Measurements from ENCODE around the gene AP3S1.
"Not testable (repeated sequence)": the region's sequence is repeated elsewhere in the genome, so short reads cannot be mapped to it uniquely, and the experiment has no call there.

AP3S1 gene

DNA sequence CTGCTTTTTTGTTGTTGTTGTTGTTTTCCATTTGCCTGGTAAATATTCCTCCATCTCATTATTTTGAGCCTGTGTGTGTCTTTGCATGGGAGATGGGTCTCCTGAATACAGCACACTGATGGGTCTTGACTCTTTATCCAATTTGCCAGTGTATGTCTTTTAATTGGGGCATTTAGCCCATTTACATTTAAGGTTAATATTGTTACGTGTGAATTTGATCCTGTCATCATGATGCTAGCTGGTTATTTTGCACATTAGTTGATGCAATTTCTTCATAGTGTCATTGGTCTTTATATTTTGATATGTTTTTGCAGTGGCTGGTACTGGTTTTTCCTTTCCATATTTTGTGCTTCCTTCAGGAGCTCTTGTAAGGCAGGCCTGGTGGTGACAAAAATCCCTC, 16.8 kb upstream of the AP3S1 start:
- not testable (repeated sequence) for DNase-seq (ENCODE audit: low read depth in 2 of 2)

DNA sequence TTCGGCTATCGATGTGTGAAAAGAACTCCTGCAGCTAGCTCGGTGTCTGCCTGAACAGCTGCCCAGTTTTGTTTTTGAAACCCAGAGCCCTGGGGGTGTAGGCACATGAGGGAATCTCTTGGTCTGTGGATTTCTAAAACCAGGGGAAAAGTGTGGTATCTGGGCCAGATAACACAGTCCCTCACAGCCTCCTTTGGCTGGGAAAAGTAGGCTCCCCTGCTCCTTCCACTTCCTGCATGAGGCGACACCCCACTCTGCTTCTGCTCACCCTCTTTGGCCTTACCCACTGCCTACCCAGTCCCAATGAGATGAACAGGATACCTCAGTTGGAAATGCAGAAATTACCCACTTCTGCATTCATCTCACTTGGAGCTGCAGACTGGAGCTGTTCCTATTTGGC, 15.8 kb upstream of the AP3S1 start:
- DNase-seq (ENCODE audit: low read depth in 2 of 2): no peak

DNA sequence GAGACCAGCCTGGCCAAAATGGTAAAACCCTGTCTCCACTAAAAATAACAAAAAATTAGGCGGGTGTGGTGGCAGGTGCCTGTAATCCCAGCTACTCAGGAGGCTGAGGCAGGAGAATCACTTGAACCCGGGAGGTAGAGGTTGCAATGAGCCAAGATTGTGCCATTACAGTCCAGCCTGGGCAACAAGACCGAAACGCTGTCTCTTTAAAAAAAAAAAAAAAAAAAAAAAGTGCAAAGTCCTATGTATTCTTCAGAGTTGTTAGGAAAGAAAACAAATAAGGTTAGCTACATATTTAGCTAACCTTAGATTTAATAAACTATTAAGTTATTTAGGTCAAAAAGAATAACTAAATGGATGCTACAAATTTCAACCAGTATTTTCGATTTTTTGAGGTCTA, 11.8 kb upstream of the AP3S1 start:
- DNase-seq (ENCODE audit: low read depth in 2 of 2): no peak

DNA sequence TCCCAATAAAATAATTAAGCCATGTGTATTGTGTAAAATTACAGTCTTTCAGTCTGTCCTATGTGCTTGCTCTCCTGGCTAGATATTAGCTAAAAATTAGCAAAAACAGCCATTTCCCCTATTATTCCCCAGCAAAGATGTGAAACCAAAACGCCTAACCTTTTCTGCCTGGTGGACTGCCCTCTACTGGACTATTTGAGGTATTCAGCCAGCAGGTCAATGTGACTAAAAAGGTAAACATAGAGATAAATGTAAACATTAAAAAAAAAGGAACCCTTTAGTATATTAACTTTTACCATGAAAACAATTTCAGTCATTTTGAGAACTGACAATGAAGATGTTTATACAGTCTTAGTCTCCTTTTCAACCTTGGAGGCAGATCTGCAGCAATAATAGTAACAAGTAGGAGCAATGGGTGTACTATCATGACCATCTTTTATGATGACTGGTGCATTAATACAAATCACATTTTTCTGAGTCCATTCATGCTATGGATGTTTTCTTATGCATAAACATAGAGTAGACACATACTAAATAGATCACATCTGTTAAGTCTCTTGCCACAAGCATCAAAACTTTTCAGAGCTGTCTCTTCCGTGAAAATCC, 10.5 kb upstream of the AP3S1 start:
- no peak for DNase-seq (ENCODE audit: low read depth in 2 of 2)

DNA sequence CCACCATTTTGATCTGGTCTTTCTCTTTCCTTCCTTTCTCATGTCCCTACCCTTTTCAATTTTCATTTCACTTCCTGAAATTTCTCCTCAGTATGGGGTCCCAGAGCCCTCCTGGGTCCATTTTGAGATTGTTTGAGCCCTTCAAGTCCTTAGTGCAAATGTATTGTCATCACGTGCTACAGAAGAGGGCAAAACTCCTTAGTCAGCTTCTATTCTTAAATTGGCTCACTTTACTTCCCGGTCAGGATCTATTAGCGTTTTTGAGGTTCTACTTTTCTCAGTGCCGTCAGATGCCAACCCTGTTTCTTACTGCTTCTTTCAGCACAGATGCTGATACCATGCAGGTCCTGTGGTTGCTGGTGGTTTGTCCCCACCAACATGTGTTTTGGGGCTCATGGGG, 6.3 kb upstream of the AP3S1 start:
- DNase-seq (ENCODE audit: low read depth in 2 of 2): no peak

DNA sequence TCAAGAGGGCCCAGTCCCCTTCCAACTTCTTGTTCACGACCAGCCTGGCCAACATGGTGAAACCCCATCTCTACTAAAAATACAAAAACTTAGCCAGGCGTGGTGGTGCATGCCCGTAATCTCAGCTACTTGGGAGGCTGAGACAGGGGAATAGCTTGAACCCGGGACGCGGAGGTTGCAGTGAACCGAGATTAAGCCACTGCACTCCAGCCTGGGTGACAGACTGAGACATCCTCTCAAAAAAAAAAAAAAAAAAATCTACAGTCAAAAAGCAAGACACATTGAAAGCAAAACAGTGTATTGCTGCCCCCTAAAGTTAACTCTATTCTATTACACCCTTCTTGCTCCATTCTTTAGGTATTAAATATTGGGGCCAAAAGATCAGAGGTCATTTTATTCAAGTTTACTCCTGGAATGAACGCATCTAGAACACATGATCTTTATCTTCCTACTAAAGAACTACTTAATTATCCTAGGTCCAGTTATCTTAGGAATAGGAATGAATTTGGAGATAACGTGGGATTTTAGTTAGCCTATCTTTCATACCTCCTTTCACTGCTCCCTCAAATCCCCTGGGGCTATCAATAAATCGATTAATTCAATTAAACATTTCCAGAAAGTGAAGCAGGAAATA, 2.7 kb upstream of the AP3S1 start:
- no peak for DNase-seq (ENCODE audit: low read depth in 2 of 2)

DNA sequence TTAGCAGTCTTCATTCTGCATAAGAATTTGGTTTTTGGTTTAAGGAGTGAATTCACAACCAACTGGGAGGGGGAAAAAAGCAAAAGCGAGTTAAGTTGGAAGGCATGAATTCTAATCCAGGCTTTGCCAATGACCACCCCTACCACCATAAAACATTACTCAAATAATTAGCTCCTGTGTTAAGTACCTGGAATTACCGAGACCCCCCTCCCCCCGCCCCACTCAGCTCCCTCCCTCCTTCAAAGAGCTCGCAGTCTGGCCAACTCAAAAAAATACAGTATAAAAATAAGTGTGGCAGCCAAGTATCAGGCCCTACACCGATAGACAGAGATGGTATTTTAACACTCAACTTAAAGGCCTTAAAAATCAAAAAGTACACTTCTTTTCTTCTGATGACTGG, 862 bp upstream of the AP3S1 start:
- DNase-seq (ENCODE audit: low read depth in 2 of 2): no peak

DNA sequence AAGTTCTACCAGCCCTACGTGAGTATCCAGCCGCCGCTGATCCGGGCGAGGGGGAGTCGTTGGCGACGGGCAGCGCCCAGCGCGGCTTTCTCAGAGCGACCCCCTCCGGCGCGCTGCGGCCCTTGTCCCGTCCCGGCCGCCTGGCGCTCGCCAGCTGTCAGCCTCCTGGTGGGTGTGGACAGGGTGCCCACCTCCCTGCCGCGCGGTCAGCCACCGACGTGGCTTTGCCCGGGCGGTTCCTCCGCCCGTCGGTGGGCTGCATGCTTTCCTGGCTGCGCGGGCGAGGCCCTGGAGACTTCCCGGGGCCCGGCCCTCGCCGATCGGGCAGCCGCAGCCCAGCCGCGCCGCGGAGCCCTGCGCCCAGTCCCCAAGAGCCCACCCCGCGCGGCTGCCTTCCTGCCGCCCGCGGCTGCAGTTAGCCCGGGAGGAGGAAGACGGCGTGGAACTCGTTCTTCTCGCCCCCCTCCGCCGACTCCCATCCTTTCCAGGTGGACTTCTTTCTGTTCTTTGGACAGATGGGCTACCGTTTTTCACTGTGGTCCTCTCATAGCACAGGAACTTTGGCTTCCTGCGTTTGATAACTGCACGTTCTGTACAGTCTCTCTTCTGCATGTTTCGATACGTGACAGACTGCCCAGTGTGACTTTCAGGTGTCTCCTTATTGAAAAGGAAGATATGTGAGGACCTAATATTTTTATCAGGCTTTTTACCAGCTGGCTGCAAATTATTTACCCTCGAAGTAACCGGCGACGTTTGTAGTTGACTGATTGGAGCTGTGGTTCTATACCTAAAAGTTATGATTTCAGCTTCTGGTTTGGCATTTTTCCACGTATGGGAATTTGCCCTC, 577 bp downstream of the AP3S1 start:
- no peak for DNase-seq (ENCODE audit: low read depth in 2 of 2)

DNA sequence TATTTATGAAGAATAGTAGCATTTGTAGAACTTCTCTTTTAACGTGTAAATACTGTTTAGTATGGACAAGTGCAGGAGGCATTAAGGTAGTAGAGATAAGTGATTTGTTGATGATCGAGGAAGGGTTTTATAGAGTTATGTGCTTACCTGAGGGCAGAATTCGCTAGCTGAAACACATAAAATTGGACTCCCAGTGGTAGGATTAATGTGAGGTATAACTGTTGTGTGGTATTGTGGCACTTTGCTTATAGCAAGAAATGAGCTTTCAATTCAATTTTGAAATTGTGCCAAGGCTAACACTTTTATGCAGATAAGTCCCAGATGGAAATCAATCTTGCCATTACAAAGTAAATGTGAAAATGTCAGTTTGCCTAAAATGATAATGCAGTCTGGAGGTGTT, 1.2 kb downstream of the AP3S1 start:
- DNase-seq (ENCODE audit: low read depth in 2 of 2): no peak

DNA sequence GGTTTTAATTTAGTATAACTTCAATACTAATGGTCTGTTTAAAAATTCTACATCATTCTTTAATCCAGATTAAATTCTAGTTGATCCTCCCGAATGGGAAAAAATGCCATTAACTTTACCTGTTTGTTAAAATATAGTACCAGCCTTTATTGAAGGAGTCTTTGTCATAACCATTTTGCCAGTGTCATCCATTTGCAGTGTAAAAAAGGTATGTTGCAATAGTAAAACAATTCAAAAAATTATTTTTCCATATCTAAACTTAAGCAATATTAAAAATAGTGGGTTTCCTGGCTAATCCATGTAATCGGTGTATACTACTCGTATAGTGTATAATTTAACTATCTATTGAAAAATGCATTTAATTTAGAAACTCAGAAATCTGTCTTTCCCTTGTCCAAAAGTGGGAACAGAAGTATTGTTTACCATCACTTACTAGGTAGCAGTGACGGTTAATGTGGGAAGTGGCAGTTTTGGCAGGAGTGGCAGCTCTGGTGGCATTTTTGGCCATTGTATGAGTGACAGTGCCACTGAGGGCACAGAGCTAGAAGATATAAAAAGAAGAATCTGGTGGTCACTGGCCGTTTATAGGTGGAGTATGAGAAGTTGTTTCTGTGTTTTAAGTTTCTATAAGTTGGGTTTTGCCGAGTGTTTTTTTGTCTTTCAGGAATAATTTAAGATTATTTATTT, 1.9 kb downstream of the AP3S1 start:
- DNase-seq (ENCODE audit: low read depth in 2 of 2): no peak

DNA sequence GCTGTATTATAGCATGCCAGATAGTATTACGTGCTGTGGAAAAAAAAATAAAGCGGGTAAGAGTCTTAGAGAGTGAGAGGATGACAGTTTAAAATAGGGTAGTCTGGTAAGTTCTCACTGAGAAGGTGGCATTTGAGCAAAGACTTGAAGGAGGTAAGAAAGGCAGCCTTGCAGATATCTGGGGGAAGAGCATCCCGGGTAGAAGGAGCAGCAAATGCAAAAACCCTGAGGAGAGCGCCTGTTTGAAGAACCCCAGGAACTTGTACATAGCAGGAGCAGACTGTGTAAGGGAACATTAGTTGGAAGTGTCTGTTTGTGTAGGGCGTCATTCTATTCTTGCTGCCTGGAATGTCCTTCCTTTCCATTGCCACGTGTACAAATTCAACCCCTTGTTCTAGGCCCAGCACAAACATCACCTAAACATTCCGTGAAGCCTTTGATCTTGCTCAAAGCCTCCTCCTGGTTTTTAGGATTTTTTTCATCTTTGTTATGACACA, 2.6 kb downstream of the AP3S1 start:
- DNase-seq (ENCODE audit: low read depth in 2 of 2): no peak

DNA sequence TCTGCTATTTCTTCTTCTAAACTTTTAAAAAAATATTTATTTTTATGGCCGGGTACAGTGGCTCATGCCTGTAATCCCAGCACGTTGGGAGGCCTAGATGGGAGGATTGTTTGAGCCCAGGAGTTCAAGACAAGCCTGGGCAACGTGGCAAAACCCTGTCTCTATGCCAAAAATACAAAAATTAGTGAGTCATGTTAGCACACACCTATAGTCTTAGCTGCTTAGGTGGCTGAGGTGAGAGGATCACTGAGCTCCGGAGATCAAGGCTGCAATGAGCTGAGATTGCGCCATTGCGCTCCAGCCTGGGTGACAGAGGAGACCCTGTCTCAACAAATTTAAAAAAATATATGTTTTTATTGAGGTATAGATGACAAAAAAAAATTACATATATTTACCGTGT, 5.6 kb downstream of the AP3S1 start:
- DNase-seq (ENCODE audit: low read depth in 2 of 2): no peak

DNA sequence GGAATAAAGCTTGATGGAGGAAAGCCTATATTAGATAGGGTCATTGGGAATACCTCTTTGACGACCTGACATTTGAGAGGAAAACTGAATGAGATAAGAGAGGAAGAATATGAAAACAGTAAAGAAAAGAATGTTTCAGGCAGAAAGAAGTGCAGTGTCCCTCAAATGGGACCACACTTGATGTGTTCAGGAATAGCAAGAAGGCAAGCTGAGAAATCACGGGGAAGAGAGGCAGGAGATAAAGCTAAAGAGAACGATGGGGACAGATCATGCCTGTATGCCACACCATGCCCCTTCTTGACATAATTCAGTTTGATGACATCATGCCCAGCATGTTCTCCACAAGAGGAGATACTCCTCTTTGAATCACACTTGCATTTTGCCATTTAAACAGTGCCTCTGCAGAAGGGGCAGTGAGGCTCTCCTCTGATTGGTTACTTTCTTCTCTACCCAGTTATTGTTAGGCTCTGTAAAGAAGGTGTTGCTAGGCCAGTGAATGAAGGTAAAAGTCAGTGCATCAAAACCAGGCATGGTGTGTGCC, 7.6 kb downstream of the AP3S1 start:
- no peak for DNase-seq (ENCODE audit: low read depth in 2 of 2)

DNA sequence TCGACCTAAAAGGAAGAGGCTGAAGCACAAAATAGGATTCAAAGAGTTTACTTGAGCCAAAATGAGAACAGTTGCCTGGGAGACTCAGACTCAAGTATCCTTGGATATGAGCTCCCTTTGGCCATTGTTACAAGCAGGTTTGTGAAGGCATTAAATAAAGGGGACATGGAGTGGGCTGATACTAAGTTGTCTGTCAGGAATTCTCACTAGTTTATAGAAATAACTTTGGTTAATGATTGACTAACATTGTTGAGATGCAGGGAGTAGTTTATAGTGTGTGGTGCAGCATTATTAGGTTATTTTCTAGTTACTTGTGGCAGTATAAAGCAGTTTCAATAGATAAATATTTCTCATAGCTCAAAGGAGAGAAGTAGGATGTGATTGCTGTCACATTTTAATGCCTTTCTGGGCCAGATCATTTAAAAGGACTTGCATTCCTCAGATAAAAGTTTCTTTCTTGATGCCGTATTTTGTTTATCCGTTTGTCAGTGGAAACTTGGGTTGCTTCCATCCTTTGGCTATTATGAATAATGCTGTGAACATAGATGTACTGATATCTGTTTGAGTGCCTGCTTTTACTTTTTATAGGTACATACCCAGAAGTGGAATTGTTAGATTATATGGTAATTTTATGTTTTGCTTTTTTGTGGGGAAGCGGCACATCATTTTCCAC, 9.1 kb downstream of the AP3S1 start:
- DNase-seq (ENCODE audit: low read depth in 2 of 2): no peak

DNA sequence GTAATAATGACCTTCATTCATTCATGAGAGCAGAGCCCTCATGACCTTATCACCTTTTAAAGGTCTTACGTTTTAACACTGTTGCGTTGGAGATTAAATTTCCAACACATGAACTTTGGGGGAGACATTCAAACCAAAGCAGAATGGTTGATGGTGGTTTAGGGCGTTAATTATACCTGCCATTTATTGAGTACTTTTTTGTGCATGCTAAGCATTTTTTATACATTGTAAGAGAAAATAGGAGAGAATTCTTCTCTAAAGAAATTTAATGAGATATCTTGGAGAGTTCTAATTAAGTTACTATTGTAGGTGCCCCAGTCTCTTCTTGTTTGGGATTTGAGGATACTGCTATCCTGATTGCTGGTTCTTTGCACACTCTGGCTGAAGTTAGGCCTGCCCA, 12.4 kb downstream of the AP3S1 start:
- DNase-seq (ENCODE audit: low read depth in 2 of 2): no peak

DNA sequence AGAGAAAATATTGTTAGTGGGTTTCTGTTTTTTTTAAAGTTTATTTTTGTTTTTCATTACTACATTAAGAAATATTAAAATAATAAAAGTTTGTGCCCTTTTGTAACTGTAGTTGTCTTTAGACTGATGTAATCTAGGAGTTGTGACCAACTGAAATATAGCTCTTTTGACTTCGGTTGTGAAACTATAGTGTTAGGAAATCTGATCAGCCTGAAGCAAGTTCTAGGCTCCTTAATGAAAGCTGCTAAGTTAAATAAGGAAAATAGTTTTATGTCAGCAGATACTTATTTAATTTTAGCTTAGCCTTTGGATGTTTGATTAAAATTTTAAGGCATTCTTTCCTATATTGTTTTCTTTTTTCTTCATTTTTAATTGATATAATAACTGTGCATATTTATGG, 14.2 kb downstream of the AP3S1 start:
- DNase-seq (ENCODE audit: low read depth in 2 of 2): no peak

DNA sequence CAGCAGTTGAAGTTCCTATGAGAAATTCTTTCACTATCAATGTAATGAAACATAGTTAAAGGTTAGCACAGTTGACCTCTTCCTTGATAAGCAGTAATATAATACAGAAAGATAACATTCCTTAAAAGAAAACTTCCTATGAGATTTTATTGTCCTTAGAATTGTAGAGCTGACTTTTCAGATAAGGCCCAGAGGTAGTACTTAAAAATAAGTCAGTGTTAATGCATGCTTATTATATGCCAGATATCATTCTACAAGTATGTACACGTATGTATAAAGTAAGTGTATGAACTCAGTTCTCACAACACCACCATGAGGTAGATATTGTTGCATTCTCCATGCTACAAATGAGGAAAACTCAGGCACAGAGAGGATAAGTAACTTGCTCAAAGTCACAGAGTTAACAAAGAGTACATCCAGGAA, 15.3 kb downstream of the AP3S1 start:
- no peak for DNase-seq (ENCODE audit: low read depth in 2 of 2)

DNA sequence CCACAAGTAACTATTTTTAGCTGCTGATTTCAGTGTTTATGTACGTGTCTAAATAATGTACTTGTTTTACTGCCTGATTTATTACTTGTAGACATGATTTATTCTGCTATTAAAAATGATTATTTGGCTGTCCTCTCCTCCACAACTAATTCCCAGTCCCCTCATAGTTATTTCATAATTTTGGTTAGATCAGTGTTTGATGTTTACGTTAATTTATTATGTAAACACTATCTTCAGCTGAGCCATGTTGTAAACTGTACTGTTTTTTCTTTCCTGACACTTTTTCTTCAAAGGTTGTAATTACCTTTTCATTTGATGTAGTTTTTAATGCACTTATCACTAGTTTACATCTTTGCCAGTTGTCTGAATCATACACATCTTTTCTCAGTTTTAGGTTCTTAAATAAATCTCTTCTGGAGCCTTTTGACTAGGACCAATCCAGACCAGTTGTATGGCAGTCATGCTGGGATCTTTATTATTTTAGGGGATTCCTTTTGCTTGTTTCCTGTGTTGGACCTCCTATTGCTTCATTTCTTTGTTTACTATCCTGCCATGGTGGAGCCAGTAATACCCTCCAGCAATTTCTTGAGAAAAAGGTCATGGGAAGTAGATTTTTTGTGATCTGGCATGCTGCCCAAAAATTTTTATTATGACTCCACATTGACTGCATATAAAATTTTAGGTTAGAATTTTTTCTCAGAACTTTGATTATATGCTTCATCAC, 16.1 kb downstream of the AP3S1 start:
- DNase-seq (ENCODE audit: low read depth in 2 of 2): no peak

DNA sequence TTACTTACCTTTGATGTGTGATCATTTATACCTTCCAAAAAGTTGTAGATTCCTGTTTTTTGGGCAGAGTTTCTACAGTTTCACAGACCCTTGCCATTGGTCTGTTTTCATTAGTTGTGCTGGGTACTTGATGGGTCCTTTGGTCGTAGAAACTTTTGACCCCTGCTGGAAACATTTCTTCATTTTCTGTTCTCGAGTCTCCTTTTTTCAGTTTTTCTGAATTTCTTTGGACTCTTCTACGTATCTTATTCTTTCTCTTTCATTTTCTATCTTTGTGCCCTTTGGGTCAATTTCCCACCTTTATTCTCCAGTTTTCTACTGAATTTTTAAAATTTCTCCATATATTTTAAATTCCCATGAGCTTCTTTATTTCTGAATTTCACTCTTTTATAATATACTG, 16.7 kb downstream of the AP3S1 start:
- no peak for DNase-seq (ENCODE audit: low read depth in 2 of 2)

DNA sequence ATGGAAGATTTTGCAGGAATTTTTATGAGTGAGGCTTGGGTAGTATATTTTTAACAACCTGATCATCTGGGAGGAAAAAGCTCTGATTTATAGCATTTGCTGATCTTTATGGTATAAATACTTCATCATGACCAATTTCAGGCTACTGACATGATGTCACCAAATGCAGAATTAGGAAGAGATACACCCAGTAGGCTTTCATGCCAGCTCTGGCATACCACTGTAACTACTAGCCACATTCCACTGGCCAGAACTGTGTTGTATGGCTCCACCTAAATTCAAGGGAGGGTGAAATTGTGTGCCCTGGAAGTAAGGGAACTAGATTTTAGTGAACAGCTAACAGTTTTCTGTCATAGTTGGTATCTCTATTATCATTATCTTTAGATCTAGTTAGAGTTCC, 17.6 kb downstream of the AP3S1 start:
- DNase-seq (ENCODE audit: low read depth in 2 of 2): no peak

DNA sequence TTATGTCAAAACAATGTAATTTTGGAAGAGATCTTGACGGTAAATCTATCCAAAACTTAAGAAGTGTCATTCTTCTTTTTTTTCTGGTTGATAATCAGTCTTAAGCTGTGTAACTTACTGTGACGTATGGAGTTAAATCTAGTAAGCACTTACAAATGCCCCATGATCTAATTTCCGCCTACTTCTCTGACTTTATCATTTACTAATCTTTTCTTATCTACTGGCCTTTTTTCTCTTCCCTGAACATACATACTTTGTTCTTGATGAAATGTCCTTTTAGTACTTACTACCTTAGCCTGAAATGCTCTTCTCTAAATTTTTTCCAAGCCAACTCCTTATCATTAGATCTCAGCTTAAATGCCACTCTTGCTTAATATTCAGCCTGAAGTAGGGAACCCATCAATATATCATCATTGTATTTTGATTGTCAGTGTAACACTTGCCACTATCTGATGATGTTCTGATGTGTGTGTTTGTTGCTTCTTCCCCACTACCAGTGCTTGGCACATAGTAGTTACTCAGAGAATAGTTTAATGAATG, 27.6 kb downstream of the AP3S1 start:
- no peak for DNase-seq (ENCODE audit: low read depth in 2 of 2)

Data from stimulated activated CD8-positive, alpha-beta memory T cell treated with anti-CD3 and anti-CD28 coated beads, Interleukin-7, amount 100 ng/mL, for 1 hour (primary cell).